HG03469 (cell line): ENCODE measurements around the gene DIS3L2.

Experiments
- ATAC-seq: cut with Tn5 transposase; IDR thresholded peaks from one replicate; pipeline ENCODE4 v1.9.1; 2021; ENCODE audit warnings: mild to moderate bottlenecking, moderate library complexity, moderate number of reproducible peaks; ENCODE audit not compliant: unreplicated experiment

Gene DIS3L2

DNA sequence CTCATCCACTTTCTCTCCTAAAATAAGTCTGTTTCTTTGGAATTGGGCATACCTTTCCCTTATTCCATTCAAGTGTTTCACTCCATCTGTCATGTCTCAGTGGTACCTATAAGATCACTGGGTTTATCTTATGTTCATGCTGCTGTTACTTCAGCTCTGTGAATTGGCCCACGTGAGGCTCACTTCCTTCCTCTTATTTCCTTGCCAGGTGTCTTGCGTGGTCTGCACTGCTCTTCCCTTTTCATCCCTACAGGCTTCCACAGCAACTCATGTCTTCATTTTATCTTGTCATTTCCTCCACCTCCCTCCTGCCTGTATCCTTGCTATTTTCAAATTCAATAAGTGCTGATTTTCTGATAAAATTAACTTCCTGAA is 258.0 kb downstream of the DIS3L2 start:
- no peak for ATAC-seq

DNA sequence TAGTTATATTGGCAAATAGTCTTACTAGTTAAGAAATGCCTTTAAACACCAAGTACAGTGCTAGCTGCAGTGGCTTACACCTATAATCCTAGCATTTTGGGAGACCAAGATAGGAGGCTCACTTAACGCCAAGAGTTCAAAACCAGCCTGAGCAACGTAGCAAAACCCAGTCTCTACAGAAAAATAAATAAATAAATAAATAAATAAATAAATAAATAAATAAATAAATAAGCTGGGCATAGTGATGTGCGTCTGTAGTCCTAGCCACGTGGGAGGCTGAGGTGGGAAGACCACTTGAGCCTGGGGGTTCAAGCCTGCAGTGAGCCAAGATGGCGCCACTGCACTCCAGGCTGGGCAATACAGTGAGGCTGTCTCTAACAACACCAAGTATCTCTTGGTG is 258.4 kb downstream of the DIS3L2 start:
- ATAC-seq: no peak

DNA sequence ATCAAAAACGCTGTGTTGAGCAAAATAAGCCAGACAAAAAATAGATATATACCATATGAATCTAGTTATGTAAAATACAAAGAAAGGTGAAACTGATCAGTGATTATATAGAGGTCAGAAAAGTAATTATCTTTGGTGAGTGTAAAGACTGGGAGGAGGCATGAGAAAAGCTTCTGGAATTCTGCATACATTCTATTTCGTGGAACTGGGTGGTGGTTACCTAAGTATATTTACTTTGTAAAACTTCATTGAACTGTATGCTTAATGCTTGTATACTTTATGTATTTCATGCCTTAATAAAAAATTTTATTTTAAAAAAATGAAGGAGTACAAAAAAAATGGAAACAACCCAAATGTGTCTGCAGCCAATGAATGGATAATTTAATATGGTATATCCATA is 263.9 kb downstream of the DIS3L2 start:
- ATAC-seq: no peak

DNA sequence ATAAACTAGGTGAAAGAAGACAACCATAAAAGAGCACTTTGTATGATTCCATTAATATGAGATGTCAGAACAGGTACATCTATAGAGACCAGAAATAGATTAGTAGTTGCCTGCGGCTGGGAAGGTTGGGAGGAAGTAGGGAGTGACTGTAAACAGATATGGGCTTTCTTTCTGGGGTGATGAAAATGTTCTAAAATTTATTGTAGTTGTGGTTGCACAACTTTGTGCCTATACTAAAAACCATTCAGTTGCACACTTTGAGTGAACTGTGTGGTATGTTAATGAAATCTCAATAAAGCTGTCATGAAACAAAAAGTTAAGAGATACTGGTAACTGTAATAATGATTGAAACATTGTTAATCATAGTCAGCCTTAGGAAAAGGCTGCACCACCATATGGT is 264.4 kb downstream of the DIS3L2 start:
- no peak for ATAC-seq

DNA sequence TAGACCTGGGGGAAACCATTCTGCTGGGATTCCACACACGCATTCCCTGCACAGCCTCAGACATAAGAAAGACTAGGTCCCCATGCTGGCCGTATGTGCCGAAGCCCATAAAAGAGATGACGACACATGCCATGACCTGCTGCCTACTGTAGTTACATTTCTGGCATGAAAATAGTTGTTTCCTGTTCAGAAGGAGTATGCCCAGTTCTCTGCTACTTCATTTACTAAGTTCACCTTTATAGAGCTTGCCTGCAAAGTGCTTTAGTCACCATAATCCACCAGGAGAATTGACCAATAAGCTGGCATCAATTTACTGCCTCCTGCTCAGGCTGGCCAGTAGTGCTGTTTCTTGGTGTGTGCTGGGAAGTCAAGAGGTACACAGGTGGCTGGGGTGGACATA is 266.8 kb downstream of the DIS3L2 start:
- no peak for ATAC-seq

DNA sequence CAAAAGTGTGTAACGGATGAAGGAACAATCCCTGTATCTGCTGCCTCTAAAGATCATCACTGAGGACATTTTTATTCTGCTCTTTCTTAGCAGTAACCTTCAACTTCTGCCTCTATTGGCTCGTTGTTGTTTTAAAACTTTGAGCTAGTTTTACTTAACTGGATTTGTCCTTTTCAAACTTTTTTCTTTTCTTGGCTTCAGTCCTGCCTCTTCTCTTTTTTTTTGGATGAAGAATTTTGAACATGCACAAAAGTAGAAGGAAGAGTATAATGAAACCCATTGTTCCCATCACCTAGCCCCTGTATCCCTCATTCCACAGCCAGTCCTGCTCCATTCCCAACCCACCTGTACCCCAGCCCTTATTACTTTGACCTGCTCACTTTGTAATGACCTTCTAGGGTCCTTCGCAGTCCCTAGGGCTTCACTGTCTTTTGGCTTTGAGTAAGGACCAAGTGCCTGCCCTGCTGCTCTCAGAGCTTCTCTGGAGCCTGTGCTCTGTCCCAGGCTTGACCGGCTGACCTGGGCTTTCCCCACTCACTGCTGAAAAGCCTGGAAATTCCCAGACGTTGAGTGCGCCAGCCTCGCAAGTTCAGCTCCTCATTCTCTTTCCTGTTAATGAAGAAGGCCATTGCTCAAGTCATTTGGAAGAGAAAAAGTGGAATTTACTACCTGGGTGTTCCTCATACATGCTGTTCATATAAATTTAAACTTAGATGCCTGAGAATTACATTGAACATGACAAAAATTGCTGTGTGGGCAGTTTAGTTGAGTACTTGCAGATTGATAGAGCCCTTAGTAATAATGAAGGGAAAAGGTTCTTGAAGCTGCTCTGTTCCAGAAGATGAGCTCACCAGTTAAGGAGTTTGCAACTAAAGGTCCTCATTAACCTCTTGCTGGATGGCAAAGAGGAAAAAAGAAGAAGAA is 267.7 kb downstream of the DIS3L2 start:
- no peak for ATAC-seq

DNA sequence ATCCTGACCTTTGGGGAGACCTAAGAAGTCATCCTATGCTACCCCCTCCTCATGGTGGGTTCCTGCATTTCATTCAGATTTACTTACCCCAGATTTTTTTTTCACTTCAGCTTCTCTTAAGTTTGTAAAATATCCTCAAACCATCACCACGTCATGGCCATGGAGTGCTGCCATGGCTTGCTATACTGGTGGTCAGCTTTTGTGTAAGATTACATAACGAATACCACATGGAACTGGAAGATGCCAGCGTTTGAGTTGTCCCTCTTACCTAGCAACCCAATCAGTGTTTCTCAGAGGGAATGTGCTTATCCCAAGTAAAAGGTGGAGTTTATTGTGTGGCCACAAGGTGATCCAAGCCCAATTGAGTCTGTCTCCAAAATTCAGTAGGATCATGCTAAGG is 268.4 kb downstream of the DIS3L2 start:
- ATAC-seq: no peak

DNA sequence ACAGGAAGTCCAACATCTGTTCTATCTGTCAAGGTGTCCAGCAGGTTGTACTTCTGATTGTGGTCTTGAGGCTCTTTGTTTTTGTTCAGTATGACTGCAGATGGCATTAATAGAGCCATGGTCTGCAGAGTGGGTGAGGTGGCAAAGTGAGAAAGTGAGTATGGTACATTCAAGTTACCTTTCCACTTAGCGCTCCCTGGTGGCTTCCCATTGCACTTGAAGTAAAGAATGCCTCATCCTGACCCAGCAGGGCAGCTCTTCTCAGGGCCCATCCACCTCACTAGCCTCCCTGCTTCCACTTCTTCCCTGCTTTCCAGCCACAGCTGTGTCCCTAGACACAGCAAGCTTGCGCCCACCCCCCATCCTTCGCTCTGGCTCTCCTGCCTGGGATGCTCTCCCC is 269.0 kb downstream of the DIS3L2 start:
- no peak for ATAC-seq

DNA sequence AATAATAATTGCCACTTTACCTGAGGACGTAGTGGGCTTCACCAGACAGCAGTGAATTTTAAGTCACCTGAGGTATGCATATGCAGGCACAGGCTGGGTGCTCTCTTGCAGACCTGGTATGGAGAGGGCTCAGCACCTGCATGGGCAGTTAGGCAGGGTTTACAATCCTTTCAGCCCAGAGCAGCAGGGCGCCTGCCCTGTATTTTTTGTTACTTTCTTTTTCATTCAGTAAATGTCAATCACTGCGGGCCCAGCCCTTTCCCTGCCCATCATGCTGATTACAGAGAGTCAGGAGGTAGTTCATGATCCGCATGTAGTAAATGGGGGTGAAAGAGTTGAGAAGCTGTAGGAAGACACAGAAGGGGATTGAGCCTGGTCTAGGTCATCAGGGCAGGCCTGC is 270.0 kb downstream of the DIS3L2 start:
- ATAC-seq: no peak

DNA sequence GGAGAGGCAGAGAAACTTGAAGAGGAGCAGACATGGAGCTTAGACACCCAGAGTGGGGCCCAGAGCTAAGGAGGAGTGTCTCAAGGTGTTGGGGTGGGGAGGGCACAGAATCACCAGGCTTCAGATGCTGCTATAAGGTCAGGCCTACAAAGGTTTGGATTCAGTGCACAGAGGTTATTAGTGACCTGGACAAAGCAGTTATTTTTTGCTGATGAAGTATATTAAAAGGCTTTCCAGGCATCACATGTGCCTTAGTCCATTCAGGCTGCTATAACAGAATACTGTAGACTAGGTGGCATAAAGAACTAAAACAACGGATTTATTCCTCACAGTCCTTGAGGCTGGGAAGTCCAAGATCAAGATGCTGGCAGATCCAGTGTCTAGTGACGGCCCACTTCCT is 271.4 kb downstream of the DIS3L2 start:
- ATAC-seq: no peak

DNA sequence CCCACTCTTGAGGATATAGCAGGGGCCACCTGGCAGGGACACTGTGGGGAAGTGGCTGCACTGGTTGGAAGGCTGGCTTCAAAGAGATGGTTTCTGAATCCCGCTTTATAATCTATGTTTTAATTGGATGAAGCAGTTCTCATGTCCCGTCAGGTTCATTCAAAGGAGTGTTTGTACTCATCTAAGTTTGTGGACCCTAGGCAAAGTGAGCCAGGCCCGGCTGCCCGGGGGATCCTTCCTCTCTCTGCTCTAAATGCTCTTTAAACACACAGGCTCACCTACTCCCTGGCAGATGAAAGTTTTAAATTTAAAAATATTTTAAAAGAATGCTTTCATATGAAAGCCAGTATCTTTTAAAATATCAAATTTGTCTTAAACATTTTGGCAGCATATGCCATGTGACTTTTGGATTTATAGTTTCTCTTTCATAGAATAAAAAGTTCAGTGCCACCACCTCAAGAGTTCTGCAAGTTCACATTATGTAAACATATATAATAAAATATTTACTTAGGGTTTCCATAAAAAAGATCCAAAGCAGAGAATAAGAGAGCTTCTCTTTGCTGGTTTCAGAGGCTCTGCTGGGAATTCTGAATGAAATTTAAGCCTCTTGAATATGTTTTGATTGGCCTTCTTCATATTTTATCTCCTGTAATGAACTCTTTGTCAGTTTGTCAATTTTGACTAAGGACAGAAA is 273.6 kb downstream of the DIS3L2 start:
- ATAC-seq: no peak

DNA sequence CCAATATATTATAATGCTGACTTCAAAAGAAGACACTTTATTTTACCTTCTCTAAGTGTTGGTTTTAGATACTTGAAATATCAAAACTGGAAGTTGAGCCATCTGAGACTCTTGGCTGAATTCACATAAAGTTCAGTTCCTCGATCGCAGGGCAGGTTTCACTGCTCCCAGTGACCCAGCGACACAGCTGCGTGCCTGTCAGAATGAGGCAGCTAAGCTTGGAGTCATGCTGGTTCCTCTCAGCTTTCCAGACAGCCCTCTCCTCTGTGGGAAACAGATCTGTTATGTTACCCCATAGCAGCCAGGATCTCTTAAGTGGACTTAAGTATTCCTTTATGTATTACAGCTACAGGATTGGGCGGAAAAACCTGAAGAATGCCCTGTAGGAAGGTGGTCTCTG is 274.2 kb downstream of the DIS3L2 start:
- no peak for ATAC-seq

DNA sequence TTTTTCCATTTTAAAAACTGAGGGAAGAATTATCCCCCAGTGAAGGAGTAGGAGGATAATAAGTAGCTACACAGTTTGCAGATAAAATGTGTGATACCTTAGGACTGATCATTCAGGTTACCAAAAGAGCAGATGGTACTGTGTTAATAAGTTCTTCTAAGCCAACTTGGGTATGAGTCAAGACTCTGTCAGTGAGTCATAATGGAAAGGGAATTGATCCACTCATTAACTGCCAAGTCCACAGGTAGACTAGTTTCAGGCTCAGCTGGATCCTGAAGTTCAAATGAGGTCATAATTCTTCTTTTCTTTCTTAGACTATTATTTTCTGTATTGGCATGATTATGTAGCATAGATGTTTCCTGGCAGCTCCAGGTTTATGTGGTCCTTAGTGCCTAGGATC is 274.7 kb downstream of the DIS3L2 start:
- peak; percentile 73 for ATAC-seq

DNA sequence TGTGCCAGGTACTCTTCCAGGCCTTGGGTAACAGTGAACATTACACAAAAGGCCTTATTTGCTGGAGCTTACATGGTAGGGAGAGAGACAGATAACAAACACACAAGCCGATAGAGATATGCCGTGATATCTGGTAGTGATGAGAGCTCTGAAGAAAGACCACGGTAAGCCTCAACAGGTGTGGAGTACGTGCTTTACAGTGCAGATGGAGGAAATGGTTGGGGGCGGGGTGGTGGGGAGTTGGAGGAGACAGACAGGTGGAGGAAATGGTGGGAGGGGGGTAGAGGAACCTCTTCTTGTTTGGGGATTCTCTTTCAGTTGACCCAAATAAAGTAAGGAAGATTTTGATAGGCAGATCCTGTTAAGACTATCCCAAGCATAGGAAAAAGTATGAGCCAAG is 276.0 kb downstream of the DIS3L2 start:
- ATAC-seq: no peak

DNA sequence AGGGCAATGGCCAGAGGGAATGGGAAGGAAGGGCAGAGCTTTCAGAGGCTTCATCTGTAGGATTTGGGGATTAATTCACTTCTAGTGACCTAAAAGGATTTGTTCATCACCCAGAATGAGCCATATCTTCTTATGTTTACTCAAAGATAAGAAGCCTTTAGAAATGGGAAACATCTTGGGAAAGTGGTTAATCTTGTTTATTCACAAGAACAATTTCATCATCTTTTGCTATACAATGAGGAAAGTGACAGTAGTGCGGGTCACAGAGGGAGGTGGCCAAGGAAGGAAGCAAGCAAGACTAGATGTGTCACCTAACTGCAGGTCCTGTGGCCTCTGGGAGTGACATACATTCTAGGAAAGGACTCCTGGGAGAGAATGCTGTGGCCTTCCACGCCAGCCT is 276.6 kb downstream of the DIS3L2 start:
- ATAC-seq: no peak

DNA sequence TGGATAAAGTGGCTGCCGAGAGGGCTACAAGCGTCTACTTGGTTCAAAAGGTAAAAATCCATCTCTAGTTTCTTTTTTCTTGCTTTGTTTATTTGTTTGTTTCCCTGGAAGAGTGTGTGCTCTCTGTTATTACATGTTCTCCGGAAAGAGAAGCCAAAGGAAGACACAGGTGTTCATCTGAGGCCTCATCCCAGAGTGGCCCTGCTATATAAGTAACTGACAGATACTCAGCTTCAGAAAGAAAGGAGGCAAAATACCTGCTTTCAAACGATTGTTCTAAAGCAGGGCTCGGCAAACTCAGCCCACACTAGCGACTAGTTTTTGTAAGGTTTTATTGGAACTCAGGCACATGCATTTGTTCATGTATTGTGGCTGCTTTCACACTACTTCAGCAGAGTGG is 277.1 kb downstream of the DIS3L2 start:
- ATAC-seq: no peak

DNA sequence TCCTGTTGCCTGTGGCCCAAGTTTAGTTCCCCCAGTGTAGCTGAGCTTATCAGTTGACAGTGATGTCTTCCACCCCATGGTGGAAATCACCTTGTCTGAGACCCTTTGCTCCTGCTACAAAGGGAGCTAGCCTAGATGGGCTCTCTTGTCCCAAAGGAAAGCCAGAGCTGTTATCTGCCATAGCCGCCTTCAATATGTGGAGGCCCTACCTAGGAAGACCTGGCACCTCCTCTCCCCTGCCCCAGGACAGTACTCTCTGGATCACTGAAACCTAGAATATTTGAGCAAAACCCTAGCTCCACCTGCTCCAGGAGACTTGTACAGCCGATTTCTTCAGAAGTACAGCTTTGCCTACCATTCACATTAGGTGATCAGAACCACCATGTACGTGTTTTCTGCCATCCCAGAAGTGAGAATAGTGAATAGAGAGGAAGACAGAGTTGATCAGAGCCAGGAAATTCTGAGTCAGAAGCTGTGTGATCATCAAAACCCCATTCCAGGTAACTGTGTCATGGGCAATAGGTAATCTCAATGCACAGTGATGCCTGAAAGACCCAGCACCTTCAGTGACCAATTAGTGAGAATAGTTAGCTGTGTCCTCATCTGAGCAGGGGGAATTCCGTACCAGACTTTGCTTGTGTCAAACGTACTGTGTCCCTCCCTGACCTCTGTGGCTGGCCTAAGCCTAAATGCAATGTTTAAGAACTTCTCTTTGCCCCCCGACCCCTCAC is 278.6 kb downstream of the DIS3L2 start:
- ATAC-seq: no peak

DNA sequence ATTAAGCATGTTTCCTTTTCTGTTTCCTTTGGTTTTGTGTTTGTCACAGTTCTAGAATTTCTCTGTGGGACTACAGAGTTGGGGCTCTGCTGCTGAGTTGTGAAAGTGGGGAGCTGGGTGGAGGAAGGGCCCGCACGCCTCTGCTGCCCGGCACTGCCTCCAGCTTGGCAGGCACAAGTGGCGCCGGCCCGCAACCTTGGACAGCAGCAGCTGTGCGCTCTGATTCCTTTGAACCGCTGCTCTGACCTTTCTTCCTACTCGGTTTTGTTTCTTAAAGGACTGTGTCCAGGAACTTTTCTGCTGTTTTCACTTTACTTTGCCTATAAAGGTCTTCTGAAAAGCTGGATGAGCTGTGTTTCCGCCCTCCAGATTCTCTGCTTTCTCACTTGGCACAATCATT is 279.4 kb downstream of the DIS3L2 start:
- ATAC-seq: no peak

DNA sequence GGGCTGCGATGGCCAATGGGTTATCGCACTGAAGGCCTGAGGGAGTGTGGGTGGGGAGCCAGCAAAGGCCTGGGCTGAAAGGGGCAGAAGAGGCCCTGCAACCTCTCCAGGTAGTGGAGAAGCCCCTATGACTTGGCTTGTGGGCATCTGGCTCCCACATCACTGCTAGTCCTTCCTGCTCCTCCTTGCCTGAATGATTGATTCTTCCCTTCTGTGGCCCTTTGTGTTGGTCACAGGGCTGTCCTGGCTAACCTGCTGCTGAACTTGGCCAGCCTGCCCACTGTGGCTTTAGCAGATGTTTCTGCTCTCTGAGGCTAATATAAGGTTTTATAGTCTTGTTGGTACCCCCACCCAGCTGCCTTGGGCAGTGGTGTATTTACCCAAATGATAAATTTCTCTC is 280.8 kb downstream of the DIS3L2 start:
- no peak for ATAC-seq

DNA sequence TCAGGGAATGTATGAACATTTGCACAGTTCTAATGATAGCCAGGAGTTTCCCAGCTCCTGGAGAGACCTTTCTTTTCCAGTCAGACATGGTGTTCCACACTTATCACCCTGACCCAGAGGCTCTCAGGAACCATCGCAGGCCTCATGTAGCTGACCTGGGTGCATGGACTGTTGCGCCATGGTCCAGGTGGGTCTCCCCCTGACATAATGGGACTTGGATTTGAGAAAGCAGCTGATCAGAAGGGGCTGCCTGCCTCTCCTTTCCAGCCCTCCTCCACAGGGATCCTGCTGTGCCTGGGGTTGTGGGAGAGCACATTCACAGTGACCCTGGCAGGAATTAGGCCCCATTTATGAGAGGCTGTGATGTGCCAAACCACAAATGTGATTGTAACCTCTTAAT is 283.6 kb downstream of the DIS3L2 start:
- no peak for ATAC-seq

DNA sequence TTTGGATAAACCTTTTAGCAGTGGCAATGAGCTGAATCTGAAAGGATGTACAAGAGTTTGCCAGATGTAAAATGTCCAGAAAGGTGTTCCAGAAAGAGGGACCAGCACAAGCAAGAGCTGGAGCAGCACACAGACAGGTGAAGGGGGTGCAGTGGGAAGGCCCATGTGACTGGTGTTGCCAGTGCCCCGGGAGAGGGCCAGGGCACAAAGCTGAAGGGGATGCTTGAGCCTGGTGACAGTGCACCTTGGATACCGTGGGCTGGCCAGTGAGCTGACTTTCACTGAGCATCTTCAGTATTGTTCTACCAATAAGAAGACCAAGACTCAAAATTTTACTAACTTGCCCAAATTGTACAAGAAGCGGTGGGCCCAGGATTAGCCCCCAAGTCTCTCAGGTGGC is 284.7 kb downstream of the DIS3L2 start:
- ATAC-seq: no peak

DNA sequence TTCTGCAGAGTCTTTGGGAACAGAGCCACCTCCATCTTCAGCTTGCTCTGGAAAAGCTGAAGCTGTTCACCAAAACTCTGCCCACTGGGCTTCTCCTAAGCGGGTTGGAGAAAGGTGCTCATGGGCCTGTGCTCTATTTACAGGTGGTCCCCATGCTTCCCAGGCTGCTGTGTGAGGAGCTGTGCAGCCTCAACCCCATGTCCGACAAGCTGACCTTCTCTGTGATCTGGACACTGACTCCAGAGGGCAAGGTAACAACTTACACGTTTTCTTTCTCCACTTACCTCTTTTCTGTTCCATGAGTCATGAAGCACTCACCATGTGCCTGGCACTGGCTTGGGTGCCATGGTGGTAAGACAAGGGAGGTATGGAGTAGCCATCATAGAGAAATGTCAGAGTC is 287.6 kb downstream of the DIS3L2 start:
- no peak for ATAC-seq
